GM12878 (cell line): Measurements from ENCODE around the gene TAF6L. TPM values are rescaled to one million over a fixed set of nuclear protein-coding genes. Genes with fewer than 3 reads are reported as not detected.
A peak's percentile ranks its signal among the peaks of the same experiment; 100 is the strongest.

Source experiments
- BHLHE40 ChIP-seq, 2 experiments: fragments of 450-650 bp in 1 of 2; IDR thresholded peaks; 2 replicates each; pipeline ENCODE4 v1.6.1; 2011 to 2017; ENCODE audit warnings: low read depth in 2 of 2, borderline replicate concordance in 1 of 2, improper control_type of control experiment in 1 of 2, low read length in 1 of 2, mild to moderate bottlenecking in 1 of 2
- BMI1 ChIP-seq: fragments of 450-650 bp; IDR thresholded peaks from 2 replicates; pipeline ENCODE4 v1.6.1; 2016; ENCODE audit warnings: mild to moderate bottlenecking, moderate library complexity, borderline replicate concordance
- CREB1 ChIP-seq: IDR thresholded peaks from 2 replicates; pipeline ENCODE4 v1.6.1; 2012; ENCODE audit warnings: low read depth, mild to moderate bottlenecking, inconsistent platforms
- CUX1 ChIP-seq: IDR thresholded peaks from 2 replicates; pipeline ENCODE4 v1.6.1; 2012; ENCODE audit warnings: improper control_type of control experiment, low read depth, low read length; ENCODE audit not compliant: insufficient replicate concordance
- EZH2 ChIP-seq: IDR thresholded peaks from 2 replicates; pipeline ENCODE4 v1.6.1; 2012; ENCODE audit warnings: low read depth, mild to moderate bottlenecking, control low read depth, inconsistent platforms, low read length, borderline replicate concordance; ENCODE audit not compliant: control insufficient read depth
- IKZF2 ChIP-seq, 2 experiments: fragments of 450-650 bp; IDR thresholded peaks; 2 replicates each; pipeline ENCODE4 v1.6.1; 2017; ENCODE audit warnings: mild to moderate bottlenecking in 2 of 2, moderate library complexity in 2 of 2
- IRF3 ChIP-seq: fragments of 450-650 bp; IDR thresholded peaks from 2 replicates; pipeline ENCODE4 v1.6.1; 2014; ENCODE audit warnings: mild to moderate bottlenecking
- KAT2A ChIP-seq: conservative IDR thresholded peaks from 2 replicates; pipeline ENCODE4 v1.6.1; 2011; ENCODE audit warnings: low read depth, low read length; ENCODE audit not compliant: control insufficient read depth
- NBN ChIP-seq: fragments of 450-650 bp; IDR thresholded peaks from 2 replicates; pipeline ENCODE4 v1.6.1; 2016
- NKRF ChIP-seq: fragments of 450-650 bp; conservative IDR thresholded peaks from 2 replicates; pipeline ENCODE4 v1.6.1; 2017; ENCODE audit warnings: mild to moderate bottlenecking, moderate library complexity
- PML ChIP-seq: IDR thresholded peaks from 2 replicates; pipeline ENCODE4 v1.6.1; 2012; ENCODE audit warnings: low read length, inconsistent platforms
- POLR2A ChIP-seq: IDR thresholded peaks from 2 replicates; pipeline ENCODE4 v1.6.1; 2011; ENCODE audit warnings: low read depth, mild to moderate bottlenecking, low read length
- RBBP5 ChIP-seq: fragments of 200-600 bp; sonication (generic); conservative IDR thresholded peaks from 2 replicates; pipeline ENCODE4 v1.6.1; 2016
- SREBF2 ChIP-seq: IDR thresholded peaks from 2 replicates; pipeline ENCODE4 v1.6.1; 2012; ENCODE audit warnings: mild to moderate bottlenecking, low read length
- STAT1 ChIP-seq: fragments of 450-650 bp; conservative IDR thresholded peaks from 2 replicates; pipeline ENCODE4 v1.6.1; 2014; ENCODE audit warnings: antibody characterized with exemption, mild to moderate bottlenecking
- TARDBP ChIP-seq: IDR thresholded peaks from 2 replicates; pipeline ENCODE4 v1.6.1; 2016; ENCODE audit warnings: borderline replicate concordance
- TCF7 ChIP-seq: IDR thresholded peaks from 2 replicates; pipeline ENCODE4 v1.6.1; 2014; ENCODE audit warnings: antibody characterized with exemption, borderline replicate concordance
- ZBTB4 ChIP-seq: fragments of 450-650 bp; formaldehyde crosslinking; IDR thresholded peaks from 2 replicates; pipeline ENCODE4 v1.4.0; 2022; ENCODE audit warnings: mild to moderate bottlenecking, moderate library complexity
- polyA plus RNA-seq, 11 experiments: library from polyadenylated mRNA; depleted of rRNA in 4 of 11; unstranded in 6 of 11; stranded (reverse) in 5 of 11; fragments of >200 nt; fragmentation: Nextera tagmentation in 4 of 11; fragmentation: Illumina TruSeq in 1 of 11; extraction: Ambion mirVana in 4 of 11; extraction: Trizol in 1 of 11; gene quantifications; 1 replicate in 1 of 11; 2 replicates in 10 of 11; pipeline versions ENCODE4 v1.2.1 to v1.2.3, GENCODE V29; 2011 to 2016; ENCODE audit warnings: inconsistent platforms in 2 of 11, missing spikeins in 2 of 11, low read depth in 1 of 11
- total RNA-seq, 4 experiments: library from RNA; depleted of rRNA in 3 of 4; stranded (reverse); fragments of >200 nt in 3 of 4; fragmentation: Illumina TruSeq in 1 of 4; extraction: Trizol in 1 of 4; gene quantifications; 2 replicates each; pipeline versions ENCODE4 v1.2.1 to v1.2.3, GENCODE V29; 2013 to 2021

TAF6L gene
- total and polyA plus RNA-seq, 10 of the 15 experiments (the other 5 are each of a cell fraction or from before 2014, with no cell fraction given) = 0.15 to 35.6 (median 19.0) TPM

- TF ChIP-seq KAT2A (no peak), CREB1 (no peak), TCF7 (no peak), STAT1 (0 out of 2 replicates have a peak, but pooled peaks have one; percentile 45), EZH2 (no peak), NBN (peak; percentile 75), TARDBP (no peak; the same call in 1 of the 2 replicates), ZBTB4 (peak; percentile 88), IKZF2 (IDR thresholded peaks at IDR 0.05) (peak; percentile 92 to 93), CUX1 (no peak), NKRF (peak; percentile 53; the same call in 1 of the 2 replicates), BHLHE40 (IDR thresholded peaks at IDR 0.05; ENCODE audit: borderline replicate concordance in 1 of 2, low read depth in 2 of 2, low read length in 1 of 2) (peak; percentile 80 to 95), SREBF2 (no peak), POLR2A (peak; percentile 83), BMI1 (no peak), IRF3 (peak; percentile 10; the same call in 1 of the 2 replicates), PML (peak; percentile 11; the same call in 1 of the 2 replicates), RBBP5 (0 out of 2 replicates have a peak, but pooled peaks have one; percentile 23)
Measured at GRCh38 chr11:62771144-62772021, at the start of gene TAF6L (continued).
